Measurements from ENCODE around the gene CDH19. TPM values are rescaled to one million over a fixed set of nuclear protein-coding genes. Genes with fewer than 3 reads are reported as not detected.
A peak's percentile ranks its signal among the peaks of the same experiment; 100 is the strongest.

The CDH19 gene, protein sequence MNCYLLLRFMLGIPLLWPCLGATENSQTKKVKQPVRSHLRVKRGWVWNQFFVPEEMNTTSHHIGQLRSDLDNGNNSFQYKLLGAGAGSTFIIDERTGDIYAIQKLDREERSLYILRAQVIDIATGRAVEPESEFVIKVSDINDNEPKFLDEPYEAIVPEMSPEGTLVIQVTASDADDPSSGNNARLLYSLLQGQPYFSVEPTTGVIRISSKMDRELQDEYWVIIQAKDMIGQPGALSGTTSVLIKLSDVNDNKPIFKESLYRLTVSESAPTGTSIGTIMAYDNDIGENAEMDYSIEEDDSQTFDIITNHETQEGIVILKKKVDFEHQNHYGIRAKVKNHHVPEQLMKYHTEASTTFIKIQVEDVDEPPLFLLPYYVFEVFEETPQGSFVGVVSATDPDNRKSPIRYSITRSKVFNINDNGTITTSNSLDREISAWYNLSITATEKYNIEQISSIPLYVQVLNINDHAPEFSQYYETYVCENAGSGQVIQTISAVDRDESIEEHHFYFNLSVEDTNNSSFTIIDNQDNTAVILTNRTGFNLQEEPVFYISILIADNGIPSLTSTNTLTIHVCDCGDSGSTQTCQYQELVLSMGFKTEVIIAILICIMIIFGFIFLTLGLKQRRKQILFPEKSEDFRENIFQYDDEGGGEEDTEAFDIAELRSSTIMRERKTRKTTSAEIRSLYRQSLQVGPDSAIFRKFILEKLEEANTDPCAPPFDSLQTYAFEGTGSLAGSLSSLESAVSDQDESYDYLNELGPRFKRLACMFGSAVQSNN
- 13.0 TPM for total RNA-seq
- long read RNA-seq, full-length matches to known transcripts: 8 of 10 reads
- long read RNA-seq, partial matches to known transcripts: 0 of 10 reads
- long read RNA-seq, other reads (novel, unspliced or antisense): 2 of 10 reads

DNA sequence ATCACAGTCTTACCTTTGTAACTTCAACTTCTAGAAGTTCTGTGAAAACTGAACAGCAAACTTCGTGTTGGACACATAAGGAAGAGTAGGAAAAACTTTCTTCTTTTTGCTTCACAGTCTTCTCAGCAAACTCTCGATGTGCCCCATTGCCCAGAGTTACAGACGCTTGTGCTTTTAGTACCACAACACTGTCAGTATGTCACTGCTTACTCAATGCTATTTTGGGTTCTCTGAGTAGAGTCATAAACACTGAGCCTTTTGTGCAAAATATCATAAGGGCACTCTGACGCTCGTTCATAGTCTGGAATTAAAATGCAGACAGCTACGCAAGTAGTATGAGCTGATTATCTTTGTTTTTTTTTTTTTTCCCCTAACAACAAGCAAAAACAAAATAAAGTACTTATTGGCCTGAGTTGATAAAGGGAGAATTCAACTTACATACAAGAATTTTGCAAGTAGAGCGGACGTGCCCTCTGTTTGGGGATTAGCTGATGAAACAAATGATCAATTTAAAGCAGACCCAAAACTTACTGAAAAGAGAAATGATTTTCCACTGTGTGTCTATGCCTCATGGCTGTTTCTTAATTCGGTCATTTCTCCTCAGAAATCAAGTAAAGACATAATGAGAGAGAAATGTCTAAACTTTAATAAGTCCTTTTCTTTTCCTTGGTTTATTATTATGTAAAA is at the start of gene CDH19:
TSS of gene CDH19 (minus strand) at position 150 of the 687 bp plus-strand sequence. CDS start 31,886 bp downstream, outside the sequence.
- Histone ChIP-seq H3K36me3 (no peaks in the 10 kb centered on the region), H3K27me3 (ENCODE audit: low read depth) (no peaks in the 10 kb centered on the region), H3K4me3 (peak within 1 kb of the TSS; percentile 58), H3K9me3 (replicated peaks) (peaks cover under 1% of the 10 kb centered on the region), H3K27ac (replicated peaks) (peak within 1 kb of the TSS; percentile 67), H3K4me1 (no peaks in the 10 kb centered on the region)
- no peak for DNase-seq
- intact Hi-C loops (cut with micrococcal nuclease): no loop called here
- TF ChIP-seq, protein P1, sequence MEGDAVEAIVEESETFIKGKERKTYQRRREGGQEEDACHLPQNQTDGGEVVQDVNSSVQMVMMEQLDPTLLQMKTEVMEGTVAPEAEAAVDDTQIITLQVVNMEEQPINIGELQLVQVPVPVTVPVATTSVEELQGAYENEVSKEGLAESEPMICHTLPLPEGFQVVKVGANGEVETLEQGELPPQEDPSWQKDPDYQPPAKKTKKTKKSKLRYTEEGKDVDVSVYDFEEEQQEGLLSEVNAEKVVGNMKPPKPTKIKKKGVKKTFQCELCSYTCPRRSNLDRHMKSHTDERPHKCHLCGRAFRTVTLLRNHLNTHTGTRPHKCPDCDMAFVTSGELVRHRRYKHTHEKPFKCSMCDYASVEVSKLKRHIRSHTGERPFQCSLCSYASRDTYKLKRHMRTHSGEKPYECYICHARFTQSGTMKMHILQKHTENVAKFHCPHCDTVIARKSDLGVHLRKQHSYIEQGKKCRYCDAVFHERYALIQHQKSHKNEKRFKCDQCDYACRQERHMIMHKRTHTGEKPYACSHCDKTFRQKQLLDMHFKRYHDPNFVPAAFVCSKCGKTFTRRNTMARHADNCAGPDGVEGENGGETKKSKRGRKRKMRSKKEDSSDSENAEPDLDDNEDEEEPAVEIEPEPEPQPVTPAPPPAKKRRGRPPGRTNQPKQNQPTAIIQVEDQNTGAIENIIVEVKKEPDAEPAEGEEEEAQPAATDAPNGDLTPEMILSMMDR (IDR thresholded peaks at IDR 0.05; ENCODE audit: borderline replicate concordance): no peak

DNA sequence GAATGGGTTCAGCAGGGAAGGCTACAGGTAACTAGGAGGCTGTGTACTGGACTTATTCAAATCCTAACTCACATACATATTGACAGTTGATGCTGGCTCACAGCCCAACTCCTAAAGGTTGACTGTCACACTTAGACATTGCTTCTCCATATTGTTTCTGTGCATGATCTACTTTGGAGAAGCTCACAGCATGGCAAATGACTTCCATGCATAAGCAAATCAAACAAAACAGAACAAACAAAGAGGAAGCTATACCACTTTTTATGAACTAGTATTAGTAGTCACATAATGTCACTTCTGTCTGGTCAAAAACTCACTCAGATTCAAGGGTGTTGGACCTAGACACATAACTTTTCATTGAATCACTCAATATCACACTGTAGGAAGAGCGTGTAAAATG is 43.8 kb upstream of the CDH19 start:
- TF ChIP-seq, protein P1 (IDR thresholded peaks at IDR 0.05; ENCODE audit: borderline replicate concordance): no peak
- H3K27ac ChIP-seq (replicated peaks): no peak overlapping the region
- intact Hi-C loops (cut with micrococcal nuclease): no loop called here

DNA sequence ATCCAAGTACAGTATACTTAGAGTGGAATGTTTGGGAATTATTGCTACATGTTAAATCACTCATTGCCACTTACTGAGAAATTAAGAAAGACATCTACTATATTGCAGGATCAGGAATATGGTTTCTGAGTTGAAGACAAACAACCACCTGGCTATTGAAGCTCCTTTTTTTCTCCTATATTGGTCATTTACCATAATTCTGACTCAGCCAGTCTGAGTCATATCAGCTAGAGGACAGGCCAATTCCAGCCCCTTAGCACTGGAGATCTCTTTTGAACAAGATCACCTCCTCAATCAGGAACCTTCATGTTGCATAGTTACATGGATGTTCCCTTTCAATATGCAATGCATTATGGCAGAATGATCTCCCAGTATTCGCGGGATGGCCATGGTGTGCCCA is 42.7 kb upstream of the CDH19 start:
- Histone ChIP-seq H3K36me3 (no peaks in the 10 kb centered on the region), H3K4me1 (no peaks in the 10 kb centered on the region), H3K9me3 (replicated peaks) (no peaks in the 10 kb centered on the region), H3K4me3 (no peak overlapping the region), H3K27me3 (ENCODE audit: low read depth) (no peaks in the 10 kb centered on the region), H3K27ac (replicated peaks) (no peak overlapping the region)
- intact Hi-C loops (cut with micrococcal nuclease): no loop called here
- no peak for DNase-seq
- TF ChIP-seq, protein P1 (IDR thresholded peaks at IDR 0.05; ENCODE audit: borderline replicate concordance): no peak

More for the DNA sequence above, 43.8 kb upstream of the CDH19 start:
- DNase-seq: no peak
- no peaks in the 10 kb centered on the region for H3K36me3 ChIP-seq
- no peaks in the 10 kb centered on the region for H3K27me3 ChIP-seq (ENCODE audit: low read depth)
- no peaks in the 10 kb centered on the region for H3K9me3 ChIP-seq (replicated peaks)
- H3K4me1 ChIP-seq: no peaks in the 10 kb centered on the region
- no peak overlapping the region for H3K4me3 ChIP-seq

DNA sequence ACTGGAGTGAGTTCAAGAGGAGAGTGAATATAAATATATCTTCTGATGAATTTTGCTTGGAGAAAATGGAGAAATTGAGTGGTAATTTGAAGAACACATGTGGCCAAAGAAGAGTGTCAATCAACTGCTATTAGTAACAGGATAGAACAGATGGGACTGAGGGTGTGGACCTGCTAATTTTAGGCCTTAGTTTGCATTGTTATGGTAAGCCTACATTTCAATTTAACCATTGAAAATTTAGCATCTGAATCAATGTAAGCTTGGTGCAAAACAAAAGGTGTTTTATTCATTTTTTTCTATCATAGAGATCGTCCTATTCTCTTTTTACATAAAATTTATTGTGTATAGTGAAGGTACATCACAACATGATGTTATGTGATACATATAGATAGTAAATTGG is 42.1 kb upstream of the CDH19 start:
- DNase-seq: no peak
- Histone ChIP-seq H3K36me3 (no peaks in the 10 kb centered on the region), H3K4me3 (no peak overlapping the region), H3K27ac (replicated peaks) (no peak overlapping the region), H3K4me1 (no peaks in the 10 kb centered on the region), H3K9me3 (replicated peaks) (no peaks in the 10 kb centered on the region), H3K27me3 (ENCODE audit: low read depth) (no peaks in the 10 kb centered on the region)
- TF ChIP-seq, protein P1 (IDR thresholded peaks at IDR 0.05; ENCODE audit: borderline replicate concordance): no peak
- intact Hi-C loops (cut with micrococcal nuclease): no loop called here

DNA sequence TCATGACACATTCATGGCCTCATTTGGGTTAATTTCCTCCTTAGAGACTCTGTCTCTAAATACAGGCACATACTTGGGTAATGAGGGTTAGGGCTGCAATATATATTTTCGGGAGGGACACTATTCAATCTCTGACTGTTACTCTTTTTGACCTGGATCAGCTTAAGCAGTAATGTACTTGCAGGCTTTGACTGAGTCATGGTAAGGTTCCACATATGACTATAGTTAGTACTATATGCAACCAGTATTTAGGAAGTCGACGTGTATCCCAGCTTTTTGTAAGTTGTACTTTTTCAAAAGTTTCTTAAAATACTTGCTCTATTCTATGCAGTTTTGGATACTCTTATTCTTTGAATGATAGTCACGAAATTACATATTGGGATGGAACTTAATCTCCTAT is 37.2 kb upstream of the CDH19 start:
- intact Hi-C loops (cut with micrococcal nuclease): no loop called here
- Histone ChIP-seq H3K4me1 (no peaks in the 10 kb centered on the region), H3K27me3 (ENCODE audit: low read depth) (no peaks in the 10 kb centered on the region), H3K4me3 (no peak overlapping the region), H3K27ac (replicated peaks) (peak overlapping the region; percentile 38), H3K36me3 (no peaks in the 10 kb centered on the region), H3K9me3 (replicated peaks) (peaks cover 7% of the 10 kb centered on the region)
- no peak for DNase-seq
- TF ChIP-seq, protein P1 (IDR thresholded peaks at IDR 0.05; ENCODE audit: borderline replicate concordance): no peak
